ENCODE measurements around the gene ZNF664. TPM values are rescaled to one million over a fixed set of nuclear protein-coding genes. Genes with fewer than 3 reads are reported as not detected.

ZNF664 gene
- total and polyA plus RNA-seq, 9 of the 15 experiments (the other 6 are each of a cell fraction or from before 2014, with no cell fraction given), result 3.3 to 101 (median 63.6) TPM

DNA sequence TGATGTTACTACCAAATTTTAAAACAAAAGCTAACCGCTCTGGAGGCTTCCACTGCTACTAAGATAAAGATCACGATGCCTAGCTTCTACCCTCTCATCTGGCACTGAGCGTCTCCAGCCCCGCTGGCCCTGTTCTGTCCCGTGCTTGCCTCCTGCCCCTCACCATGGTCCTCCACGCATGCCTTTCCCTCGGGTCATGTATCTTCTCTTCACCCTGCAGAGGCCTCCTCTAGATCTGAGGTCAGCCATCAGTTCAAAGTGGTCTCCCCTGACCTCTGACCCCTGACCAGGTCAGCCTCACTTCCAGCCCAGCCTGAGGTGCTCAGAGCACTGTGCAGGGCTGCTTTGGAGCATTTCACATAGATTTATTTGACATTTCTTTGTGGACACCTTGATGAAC is 28.3 kb downstream of the ZNF664 start:
- peaks cover 27% of the 10 kb centered on the region; the same call in 2 of the 3 replicates for H3K79me2 ChIP-seq (ENCODE audit: control insufficient read depth, insufficient read depth, low read length)
- no peak for ATAC-seq
- TF ChIP-seq, protein P1, sequence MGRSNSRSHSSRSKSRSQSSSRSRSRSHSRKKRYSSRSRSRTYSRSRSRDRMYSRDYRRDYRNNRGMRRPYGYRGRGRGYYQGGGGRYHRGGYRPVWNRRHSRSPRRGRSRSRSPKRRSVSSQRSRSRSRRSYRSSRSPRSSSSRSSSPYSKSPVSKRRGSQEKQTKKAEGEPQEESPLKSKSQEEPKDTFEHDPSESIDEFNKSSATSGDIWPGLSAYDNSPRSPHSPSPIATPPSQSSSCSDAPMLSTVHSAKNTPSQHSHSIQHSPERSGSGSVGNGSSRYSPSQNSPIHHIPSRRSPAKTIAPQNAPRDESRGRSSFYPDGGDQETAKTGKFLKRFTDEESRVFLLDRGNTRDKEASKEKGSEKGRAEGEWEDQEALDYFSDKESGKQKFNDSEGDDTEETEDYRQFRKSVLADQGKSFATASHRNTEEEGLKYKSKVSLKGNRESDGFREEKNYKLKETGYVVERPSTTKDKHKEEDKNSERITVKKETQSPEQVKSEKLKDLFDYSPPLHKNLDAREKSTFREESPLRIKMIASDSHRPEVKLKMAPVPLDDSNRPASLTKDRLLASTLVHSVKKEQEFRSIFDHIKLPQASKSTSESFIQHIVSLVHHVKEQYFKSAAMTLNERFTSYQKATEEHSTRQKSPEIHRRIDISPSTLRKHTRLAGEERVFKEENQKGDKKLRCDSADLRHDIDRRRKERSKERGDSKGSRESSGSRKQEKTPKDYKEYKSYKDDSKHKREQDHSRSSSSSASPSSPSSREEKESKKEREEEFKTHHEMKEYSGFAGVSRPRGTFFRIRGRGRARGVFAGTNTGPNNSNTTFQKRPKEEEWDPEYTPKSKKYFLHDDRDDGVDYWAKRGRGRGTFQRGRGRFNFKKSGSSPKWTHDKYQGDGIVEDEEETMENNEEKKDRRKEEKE (IDR thresholded peaks at IDR 0.05; ENCODE audit: borderline replicate concordance in 1 of 2, control insufficient read depth in 1 of 2, low read depth in 2 of 2, low read length in 1 of 2), result no peak
- TF ChIP-seq MYNN (IDR thresholded peaks at IDR 0.05) (no peak), MYNN (CRISPR knock-in tag; IDR thresholded peaks at IDR 0.05) (no peak), NR2C2 (CRISPR knock-in tag; IDR thresholded peaks at IDR 0.05) (0 out of 2 replicates have a peak, but pooled peaks have one; percentile 42), NR2C2 (tag; IDR thresholded peaks at IDR 0.05) (peak; percentile 40; the same call in 1 of the 2 replicates), ETV6 (IDR thresholded peaks at IDR 0.05; ENCODE audit: borderline replicate concordance in 1 of 2, low read depth in 2 of 2, low read length in 1 of 2) (no peak), ETV6 (CRISPR knock-in tag; IDR thresholded peaks at IDR 0.05; ENCODE audit: borderline replicate concordance) (no peak), NR2C1 (IDR thresholded peaks at IDR 0.05) (0 out of 2 replicates have a peak, but pooled peaks have one; percentile 30), NR2C1 (tag; IDR thresholded peaks at IDR 0.05) (peak; percentile 65; the same call in 1 of the 2 replicates)
- TF ChIP-seq, protein P2, sequence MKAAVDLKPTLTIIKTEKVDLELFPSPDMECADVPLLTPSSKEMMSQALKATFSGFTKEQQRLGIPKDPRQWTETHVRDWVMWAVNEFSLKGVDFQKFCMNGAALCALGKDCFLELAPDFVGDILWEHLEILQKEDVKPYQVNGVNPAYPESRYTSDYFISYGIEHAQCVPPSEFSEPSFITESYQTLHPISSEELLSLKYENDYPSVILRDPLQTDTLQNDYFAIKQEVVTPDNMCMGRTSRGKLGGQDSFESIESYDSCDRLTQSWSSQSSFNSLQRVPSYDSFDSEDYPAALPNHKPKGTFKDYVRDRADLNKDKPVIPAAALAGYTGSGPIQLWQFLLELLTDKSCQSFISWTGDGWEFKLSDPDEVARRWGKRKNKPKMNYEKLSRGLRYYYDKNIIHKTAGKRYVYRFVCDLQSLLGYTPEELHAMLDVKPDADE (conservative IDR thresholded peaks at IDR 0.05; ENCODE audit: control insufficient read depth, low read depth, low read length), result no peak
- TF ChIP-seq, protein P3, sequence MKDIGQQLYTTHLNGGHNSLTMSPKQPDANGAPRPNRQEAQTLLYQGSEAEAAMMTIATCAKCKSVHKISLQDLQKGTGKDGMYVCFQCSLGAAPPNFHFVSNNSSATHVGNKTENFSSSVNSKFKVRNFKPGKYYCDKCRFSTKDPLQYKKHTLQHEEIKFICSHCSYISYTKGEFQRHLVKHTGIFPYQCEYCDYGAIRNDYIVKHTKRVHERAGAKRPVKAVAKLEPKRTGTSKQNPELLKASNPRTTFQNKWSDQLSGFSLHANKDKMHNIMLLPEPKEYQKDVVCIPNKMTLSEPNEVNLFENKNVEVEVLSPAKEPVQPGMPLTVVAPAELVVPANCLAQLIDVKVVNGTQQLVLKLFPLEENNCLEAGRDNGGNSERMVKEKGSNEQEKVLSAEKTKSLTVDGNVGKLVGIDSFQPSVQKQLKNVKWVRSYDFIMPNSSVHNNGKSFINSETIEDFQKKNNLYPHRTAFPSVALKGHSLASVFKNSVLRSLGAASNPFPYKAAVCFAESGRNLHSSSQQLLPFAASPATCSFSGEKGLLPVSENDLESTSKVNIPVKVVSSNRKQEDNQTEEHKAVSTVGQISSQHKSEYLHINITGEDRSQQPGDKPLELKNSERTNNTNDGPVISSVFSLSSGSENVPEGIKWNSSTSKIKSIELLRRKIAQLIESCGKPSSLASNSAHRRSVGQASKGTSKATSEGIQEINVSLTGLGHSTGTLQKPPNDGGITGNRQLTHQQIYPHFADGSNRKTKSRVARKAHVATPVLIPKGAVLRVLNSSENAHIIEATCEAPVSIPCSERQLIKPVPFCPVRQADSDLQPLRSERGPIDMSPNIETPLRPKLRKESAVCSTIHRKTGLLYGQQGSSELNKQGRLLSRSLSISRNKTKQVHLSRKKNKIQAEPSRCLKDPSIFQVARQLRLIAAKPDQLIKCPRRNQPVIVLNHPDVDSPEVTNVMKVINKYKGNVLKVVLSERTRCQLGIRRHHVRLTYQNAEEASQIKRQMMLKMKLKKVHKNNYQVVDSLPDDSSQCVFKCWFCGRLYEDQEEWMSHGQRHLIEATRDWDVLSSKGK (CRISPR knock-in tag; IDR thresholded peaks at IDR 0.05), result no peak
- TF ChIP-seq, protein P4, sequence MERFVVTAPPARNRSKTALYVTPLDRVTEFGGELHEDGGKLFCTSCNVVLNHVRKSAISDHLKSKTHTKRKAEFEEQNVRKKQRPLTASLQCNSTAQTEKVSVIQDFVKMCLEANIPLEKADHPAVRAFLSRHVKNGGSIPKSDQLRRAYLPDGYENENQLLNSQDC (CRISPR knock-in tag; IDR thresholded peaks at IDR 0.05), result no peak
- in situ Hi-C loops (cut with MboI), result no loop called here
- 80% methylated on average over 6 of the region's 7 CpGs for WGBS (ENCODE audit: insufficient coverage, low coverage, missing lambda C conversion rate)
- H3K4me2 ChIP-seq (ENCODE audit: insufficient read depth, low read length), result no peak overlapping the region
- intact Hi-C loops (cut with micrococcal nuclease), result no loop called here
- no peak overlapping the region for H3K9ac ChIP-seq (ENCODE audit: insufficient read depth in 1 of 2, low read depth in 2 of 2, low read length in 2 of 2)
- H3K36me3 ChIP-seq (ENCODE audit: control insufficient read depth, insufficient read depth, low read length), result peaks cover 60% of the 10 kb centered on the region
- peaks cover 23 to 44% of the 10 kb centered on the region in 2 experiments for H3K4me1 ChIP-seq (replicated peaks in 1 of 2; ENCODE audit: control insufficient read depth in 2 of 2, insufficient read depth in 2 of 2, low read length in 2 of 2)
- H3K9me1 ChIP-seq (ENCODE audit: control insufficient read depth, insufficient read depth, low read length), result peaks cover 6% of the 10 kb centered on the region
- no peak overlapping the region for H2AFZ ChIP-seq (ENCODE audit: low read depth, low read length)
- ChIA-PET POLR2A (interaction anchor here (0.7 to 2.1 kb wide), 3 partner anchors 9 to 1065 kb away, joined by 3 to 5 read pairs (median 4); no protein-coding TSS in a partner anchor), CTCF (ENCODE audit: low intra/inter-chr PET ratio) (no interaction called here)
- no TSS peak for BruUV-seq (replicated peaks)
- no peak overlapping the region for H3K4me3 ChIP-seq
- no peak for FAIRE-seq
- H4K20me1 ChIP-seq (replicated peaks; ENCODE audit: control insufficient read depth, insufficient read depth, low read length), result peaks cover under 1% of the 10 kb centered on the region; the same call in 1 of the 2 replicates
- H3K9me3 ChIP-seq (replicated peaks; ENCODE audit: control insufficient read depth, insufficient read depth, low read depth, low read length), result no peaks in the 10 kb centered on the region
- H3K27me3 ChIP-seq (ENCODE audit: control insufficient read depth in 2 of 2, insufficient read depth in 2 of 2, low read length in 2 of 2), result no peaks in the 10 kb centered on the region
- no peak for DNase-seq (ENCODE audit: extremely low read depth in 1 of 4, low spot score in 3 of 4)
- H3K27ac ChIP-seq (ENCODE audit: extremely low read depth, low read depth, low read length), result no peak overlapping the region
